ENCODE results near the gene GRAMD1B.

GRAMD1B gene

GRCh38 chr11:123670081-123670480 is 240.0 kb downstream of the GRAMD1B start:
- no peak overlapping the region for H3K27ac ChIP-seq
- no peak overlapping the region for H3K4me3 ChIP-seq (ENCODE audit: low read depth in 1 of 2, low read length in 1 of 2)
- peaks cover 29% of the 10 kb centered on the region for H3K27me3 ChIP-seq
- H3K36me3 ChIP-seq, result no peaks in the 10 kb centered on the region
- peaks cover 7 to 12% of the 10 kb centered on the region in 2 experiments for H3K4me1 ChIP-seq (ENCODE audit: control insufficient read depth in 1 of 2, insufficient read depth in 1 of 2, low read depth in 1 of 2, low read length in 1 of 2)
- no peaks in the 10 kb centered on the region for H3K9me3 ChIP-seq
- TF ChIP-seq, protein P1, sequence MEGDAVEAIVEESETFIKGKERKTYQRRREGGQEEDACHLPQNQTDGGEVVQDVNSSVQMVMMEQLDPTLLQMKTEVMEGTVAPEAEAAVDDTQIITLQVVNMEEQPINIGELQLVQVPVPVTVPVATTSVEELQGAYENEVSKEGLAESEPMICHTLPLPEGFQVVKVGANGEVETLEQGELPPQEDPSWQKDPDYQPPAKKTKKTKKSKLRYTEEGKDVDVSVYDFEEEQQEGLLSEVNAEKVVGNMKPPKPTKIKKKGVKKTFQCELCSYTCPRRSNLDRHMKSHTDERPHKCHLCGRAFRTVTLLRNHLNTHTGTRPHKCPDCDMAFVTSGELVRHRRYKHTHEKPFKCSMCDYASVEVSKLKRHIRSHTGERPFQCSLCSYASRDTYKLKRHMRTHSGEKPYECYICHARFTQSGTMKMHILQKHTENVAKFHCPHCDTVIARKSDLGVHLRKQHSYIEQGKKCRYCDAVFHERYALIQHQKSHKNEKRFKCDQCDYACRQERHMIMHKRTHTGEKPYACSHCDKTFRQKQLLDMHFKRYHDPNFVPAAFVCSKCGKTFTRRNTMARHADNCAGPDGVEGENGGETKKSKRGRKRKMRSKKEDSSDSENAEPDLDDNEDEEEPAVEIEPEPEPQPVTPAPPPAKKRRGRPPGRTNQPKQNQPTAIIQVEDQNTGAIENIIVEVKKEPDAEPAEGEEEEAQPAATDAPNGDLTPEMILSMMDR (IDR thresholded peaks at IDR 0.05), result no peak

- Histone ChIP-seq H3K9me3 (no peaks in the 10 kb centered on the region), H3K27ac (no peak overlapping the region), H3K4me3 (ENCODE audit: low read depth in 1 of 2, low read length in 1 of 2) (no peak overlapping the region), H3K27me3 (peaks cover 29% of the 10 kb centered on the region), H3K4me1 (ENCODE audit: control insufficient read depth in 1 of 2, insufficient read depth in 1 of 2, low read depth in 1 of 2, low read length in 1 of 2) (peaks cover 6 to 13% of the 10 kb centered on the region in 2 experiments), H3K36me3 (no peaks in the 10 kb centered on the region)
- TF ChIP-seq, protein P1 (IDR thresholded peaks at IDR 0.05), result no peak
Observed at GRCh38 chr11:123671534-123671933, 241.5 kb downstream of the GRAMD1B start.

- H3K9me3 ChIP-seq, result no peaks in the 10 kb centered on the region
- no peak overlapping the region for H3K27ac ChIP-seq
- H3K27me3 ChIP-seq, result peaks cover 29% of the 10 kb centered on the region
- peaks cover 8 to 15% of the 10 kb centered on the region in 2 experiments for H3K4me1 ChIP-seq (ENCODE audit: control insufficient read depth in 1 of 2, insufficient read depth in 1 of 2, low read depth in 1 of 2, low read length in 1 of 2)
- no peak overlapping the region for H3K4me3 ChIP-seq (ENCODE audit: low read depth in 1 of 2, low read length in 1 of 2)
- H3K36me3 ChIP-seq, result no peaks in the 10 kb centered on the region
- TF ChIP-seq, protein P1 (IDR thresholded peaks at IDR 0.05), result no peak
Observed at GRCh38 chr11:123672568-123672967, 242.5 kb downstream of the GRAMD1B start.

GRCh38 chr11:123674297-123674696 is 244.2 kb downstream of the GRAMD1B start:
- H3K4me1 ChIP-seq (ENCODE audit: control insufficient read depth in 1 of 2, insufficient read depth in 1 of 2, low read depth in 1 of 2, low read length in 1 of 2), result peaks cover 8 to 15% of the 10 kb centered on the region in 2 experiments
- H3K4me3 ChIP-seq (ENCODE audit: low read depth in 1 of 2, low read length in 1 of 2), result no peak overlapping the region
- TF ChIP-seq, protein P1 (IDR thresholded peaks at IDR 0.05), result no peak
- no peaks in the 10 kb centered on the region for H3K9me3 ChIP-seq
- no peaks in the 10 kb centered on the region for H3K36me3 ChIP-seq
- peaks cover 29% of the 10 kb centered on the region for H3K27me3 ChIP-seq
- H3K27ac ChIP-seq, result no peak overlapping the region

All from neutrophil (primary cell).